ENCODE results near the gene CCNY.

The CCNY gene

GRCh38 chr10:35322636-35323035 is 13.7 kb upstream of the CCNY start:
- no peak for DNase-seq
- CTCF ChIA-PET, result no interaction called here
- Histone ChIP-seq H3K4me1 (ENCODE audit: control extremely low read depth in 1 of 4, control insufficient read depth in 4 of 4, insufficient read depth in 4 of 4, low read length in 3 of 4) (no peaks in the 10 kb centered on the region), H3K4me3 (ENCODE audit: control insufficient read depth in 1 of 7, extremely low read depth in 1 of 7, insufficient read depth in 4 of 7, low read depth in 2 of 7, low read length in 6 of 7) (no peak overlapping the region), H3K27ac (ENCODE audit: insufficient read depth in 1 of 2, low read depth in 1 of 2, low read length in 2 of 2, poor library complexity in 1 of 2, severe bottlenecking in 2 of 2) (no peak overlapping the region), H3K9me3 (ENCODE audit: control extremely low read depth in 1 of 5, control insufficient read depth in 4 of 5, insufficient read depth in 2 of 5, low read depth in 1 of 5, low read length in 4 of 5) (peaks cover 0 to 8% (median 0%) of the 10 kb centered on the region in 5 experiments), H3K27me3 (replicated peaks in 2 of 5; ENCODE audit: control insufficient read depth in 4 of 5, insufficient read depth in 5 of 5, low read length in 4 of 5) (no peaks in the 10 kb centered on the region), H3K36me3 (ENCODE audit: control insufficient read depth in 4 of 4, insufficient read depth in 4 of 4, low read length in 3 of 4) (peaks cover 0 to 11% (median 3%) of the 10 kb centered on the region in 4 experiments)
- POLR2A ChIA-PET, result no interaction called here
- 100% methylated on average over 4 of the region's 5 CpGs for WGBS (ENCODE audit: insufficient coverage)

GRCh38 chr10:35324196-35324595 is 12.1 kb upstream of the CCNY start:
- H3K27me3 ChIP-seq (replicated peaks in 2 of 5; ENCODE audit: control insufficient read depth in 4 of 5, insufficient read depth in 5 of 5, low read length in 4 of 5), result no peaks in the 10 kb centered on the region
- CTCF ChIA-PET, result no interaction called here
- no peak overlapping the region for H3K4me3 ChIP-seq (ENCODE audit: control insufficient read depth in 1 of 7, extremely low read depth in 1 of 7, insufficient read depth in 4 of 7, low read depth in 2 of 7, low read length in 6 of 7)
- WGBS (ENCODE audit: insufficient coverage), result 100% methylated on average over 2 of the region's 3 CpGs
- H3K4me1 ChIP-seq (ENCODE audit: control extremely low read depth in 1 of 4, control insufficient read depth in 4 of 4, insufficient read depth in 4 of 4, low read length in 3 of 4), result no peaks in the 10 kb centered on the region
- no peak for DNase-seq
- POLR2A ChIA-PET, result no interaction called here
- H3K9me3 ChIP-seq (ENCODE audit: control extremely low read depth in 1 of 5, control insufficient read depth in 4 of 5, insufficient read depth in 2 of 5, low read depth in 1 of 5, low read length in 4 of 5), result peaks cover 0 to 8% (median 0%) of the 10 kb centered on the region in 5 experiments
- no peak overlapping the region for H3K27ac ChIP-seq (ENCODE audit: insufficient read depth in 1 of 2, low read depth in 1 of 2, low read length in 2 of 2, poor library complexity in 1 of 2, severe bottlenecking in 2 of 2)
- H3K36me3 ChIP-seq (ENCODE audit: control insufficient read depth in 4 of 4, insufficient read depth in 4 of 4, low read length in 3 of 4), result peaks cover 0 to 10% (median 3%) of the 10 kb centered on the region in 4 experiments

GRCh38 chr10:35326466-35327235 is 9.7 kb upstream of the CCNY start:
- POLR2A ChIA-PET, result no interaction called here
- WGBS (ENCODE audit: insufficient coverage), result 80% methylated on average over 4 of the region's 9 CpGs
- no peak for DNase-seq
- no peak overlapping the region for H3K27ac ChIP-seq (ENCODE audit: insufficient read depth in 1 of 2, low read depth in 1 of 2, low read length in 2 of 2, poor library complexity in 1 of 2, severe bottlenecking in 2 of 2)
- H3K36me3 ChIP-seq (ENCODE audit: control insufficient read depth in 4 of 4, insufficient read depth in 4 of 4, low read length in 3 of 4), result peaks cover 0 to 19% (median 1%) of the 10 kb centered on the region in 4 experiments
- H3K27me3 ChIP-seq (replicated peaks in 2 of 5; ENCODE audit: control insufficient read depth in 4 of 5, insufficient read depth in 5 of 5, low read length in 4 of 5), result no peaks in the 10 kb centered on the region
- CTCF ChIA-PET, result no interaction called here
- peaks cover 0 to 2% (median 0%) of the 10 kb centered on the region in 4 experiments for H3K4me1 ChIP-seq (ENCODE audit: control extremely low read depth in 1 of 4, control insufficient read depth in 4 of 4, insufficient read depth in 4 of 4, low read length in 3 of 4)
- H3K4me3 ChIP-seq (ENCODE audit: control insufficient read depth in 1 of 7, extremely low read depth in 1 of 7, insufficient read depth in 4 of 7, low read depth in 2 of 7, low read length in 6 of 7), result no peak overlapping the region
- peaks cover 0 to 8% (median 0%) of the 10 kb centered on the region in 5 experiments for H3K9me3 ChIP-seq (ENCODE audit: control extremely low read depth in 1 of 5, control insufficient read depth in 4 of 5, insufficient read depth in 2 of 5, low read depth in 1 of 5, low read length in 4 of 5)

- 100% methylated on average over 4 of the region's 7 CpGs for WGBS (ENCODE audit: insufficient coverage)
- CTCF ChIA-PET, result interaction anchor here (0.5 to 1.6 kb wide), 5 partner anchors 10 to 111 kb away, joined by 3 to 4 read pairs (median 4); no protein-coding TSS in a partner anchor
- no peak overlapping the region for H3K27ac ChIP-seq (ENCODE audit: insufficient read depth in 1 of 2, low read depth in 1 of 2, low read length in 2 of 2, poor library complexity in 1 of 2, severe bottlenecking in 2 of 2)
- H3K4me1 ChIP-seq (ENCODE audit: control extremely low read depth in 1 of 4, control insufficient read depth in 4 of 4, insufficient read depth in 4 of 4, low read length in 3 of 4), result peaks cover 0 to 2% (median 0%) of the 10 kb centered on the region in 4 experiments
- H3K27me3 ChIP-seq (replicated peaks in 2 of 5; ENCODE audit: control insufficient read depth in 4 of 5, insufficient read depth in 5 of 5, low read length in 4 of 5), result no peaks in the 10 kb centered on the region
- no peak for DNase-seq
- H3K9me3 ChIP-seq (ENCODE audit: control extremely low read depth in 1 of 5, control insufficient read depth in 4 of 5, insufficient read depth in 2 of 5, low read depth in 1 of 5, low read length in 4 of 5), result peaks cover 0 to 4% (median 0%) of the 10 kb centered on the region in 5 experiments
- H3K4me3 ChIP-seq (ENCODE audit: control insufficient read depth in 1 of 7, extremely low read depth in 1 of 7, insufficient read depth in 4 of 7, low read depth in 2 of 7, low read length in 6 of 7), result no peak overlapping the region
- POLR2A ChIA-PET, result no interaction called here
- peaks cover 0 to 16% (median 4%) of the 10 kb centered on the region in 4 experiments for H3K36me3 ChIP-seq (ENCODE audit: control insufficient read depth in 4 of 4, insufficient read depth in 4 of 4, low read length in 3 of 4)
These were observed 8.4 kb upstream of the CCNY start for GRCh38 chr10:35327790-35328403.

GRCh38 chr10:35328404-35329037 is 7.8 kb upstream of the CCNY start:
- H3K4me3 ChIP-seq (ENCODE audit: control insufficient read depth in 1 of 7, extremely low read depth in 1 of 7, insufficient read depth in 4 of 7, low read depth in 2 of 7, low read length in 6 of 7), result no peak overlapping the region
- DNase-seq, result no peak
- H3K9me3 ChIP-seq (ENCODE audit: control extremely low read depth in 1 of 5, control insufficient read depth in 4 of 5, insufficient read depth in 2 of 5, low read depth in 1 of 5, low read length in 4 of 5), result no peaks in the 10 kb centered on the region
- H3K27ac ChIP-seq (ENCODE audit: insufficient read depth in 1 of 2, low read depth in 1 of 2, low read length in 2 of 2, poor library complexity in 1 of 2, severe bottlenecking in 2 of 2), result no peak overlapping the region
- ChIA-PET CTCF (interaction anchor here (0.6 to 1.6 kb wide), 4 partner anchors 11 to 111 kb away, joined by 3 to 4 read pairs (median 4); no protein-coding TSS in a partner anchor), POLR2A (no interaction called here)
- H3K4me1 ChIP-seq (ENCODE audit: control extremely low read depth in 1 of 4, control insufficient read depth in 4 of 4, insufficient read depth in 4 of 4, low read length in 3 of 4), result peaks cover 0 to 2% (median 0%) of the 10 kb centered on the region in 4 experiments
- WGBS (ENCODE audit: insufficient coverage), result 80% methylated on average over 1 of the region's 2 CpGs
- no peaks in the 10 kb centered on the region for H3K27me3 ChIP-seq (replicated peaks in 2 of 5; ENCODE audit: control insufficient read depth in 4 of 5, insufficient read depth in 5 of 5, low read length in 4 of 5)
- H3K36me3 ChIP-seq (ENCODE audit: control insufficient read depth in 4 of 4, insufficient read depth in 4 of 4, low read length in 3 of 4), result peaks cover 2 to 22% (median 4%) of the 10 kb centered on the region in 4 experiments

- ChIA-PET POLR2A (no interaction called here), CTCF (interaction anchor here (0.6 to 1.7 kb wide), 3 partner anchors 12 to 203 kb away, joined by 3 to 6 read pairs (median 3); partner anchors contain the start of gene CREM)
- H3K4me1 ChIP-seq (ENCODE audit: control extremely low read depth in 1 of 4, control insufficient read depth in 4 of 4, insufficient read depth in 4 of 4, low read length in 3 of 4), result peaks cover 0 to 4% (median 3%) of the 10 kb centered on the region in 4 experiments
- no peak overlapping the region for H3K4me3 ChIP-seq (ENCODE audit: control insufficient read depth in 1 of 7, extremely low read depth in 1 of 7, insufficient read depth in 4 of 7, low read depth in 2 of 7, low read length in 6 of 7)
- H3K9me3 ChIP-seq (ENCODE audit: control extremely low read depth in 1 of 5, control insufficient read depth in 4 of 5, insufficient read depth in 2 of 5, low read depth in 1 of 5, low read length in 4 of 5), result no peaks in the 10 kb centered on the region
- peaks cover 2 to 25% (median 8%) of the 10 kb centered on the region in 4 experiments for H3K36me3 ChIP-seq (ENCODE audit: control insufficient read depth in 4 of 4, insufficient read depth in 4 of 4, low read length in 3 of 4)
- H3K27ac ChIP-seq (ENCODE audit: insufficient read depth in 1 of 2, low read depth in 1 of 2, low read length in 2 of 2, poor library complexity in 1 of 2, severe bottlenecking in 2 of 2), result no peak overlapping the region
- H3K27me3 ChIP-seq (replicated peaks in 2 of 5; ENCODE audit: control insufficient read depth in 4 of 5, insufficient read depth in 5 of 5, low read length in 4 of 5), result no peaks in the 10 kb centered on the region
- WGBS (ENCODE audit: insufficient coverage), result 97% methylated on average over 3 of the region's 4 CpGs
- no peak for DNase-seq
These were observed 6.8 kb upstream of the CCNY start for GRCh38 chr10:35329520-35329919.

All from common myeloid progenitor, CD34-positive (primary cell).